ENCODE measurements around the gene AP1G2. TPM values are rescaled to one million over a fixed set of nuclear protein-coding genes. Genes with fewer than 3 reads are reported as not detected.
"Not testable (repeated sequence)": the region's sequence is repeated elsewhere in the genome, so short reads cannot be mapped to it uniquely, and the experiment has no call there.

Gene AP1G2
- total and polyA plus RNA-seq, 8 donors: 39.1 to 531 (median 189) TPM

DNA sequence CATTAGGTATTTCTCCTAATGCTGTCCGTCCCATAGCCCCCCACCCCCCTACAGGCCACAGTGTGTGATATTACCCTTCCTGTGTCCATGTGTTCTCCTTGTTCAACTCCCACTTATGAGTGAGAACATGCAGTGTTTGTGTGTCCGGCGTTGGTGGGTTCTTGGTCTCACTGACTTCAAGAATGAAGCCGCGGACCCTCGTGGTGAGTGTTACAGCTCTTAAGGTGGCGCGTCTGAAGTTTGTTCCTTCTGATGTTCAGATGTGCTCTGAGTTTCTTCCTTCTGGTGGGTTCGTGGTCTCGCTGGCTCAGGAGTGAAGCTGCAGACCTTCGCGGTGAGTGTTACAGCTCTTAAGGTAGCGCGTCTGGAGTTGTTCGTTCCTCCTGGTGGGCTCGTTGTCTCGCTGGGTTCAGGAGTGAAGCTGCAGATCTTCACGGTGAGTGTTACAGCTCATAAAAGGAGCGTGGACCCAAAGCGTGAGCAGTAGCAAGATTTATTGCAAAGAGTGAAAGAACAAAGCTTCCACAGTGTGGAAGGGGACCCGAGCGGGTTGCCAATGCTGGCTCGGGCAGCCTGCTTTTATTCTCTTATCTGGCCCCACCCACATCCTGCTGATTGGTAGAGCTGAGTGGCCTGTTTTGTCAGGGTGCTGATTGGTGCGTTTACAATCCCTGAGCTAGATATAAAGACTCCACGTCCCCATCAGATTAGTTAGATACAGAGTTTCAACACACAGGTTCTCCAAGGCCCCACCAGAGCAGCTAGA, 16.4 kb upstream of the AP1G2 start:
- H3K4me3 ChIP-seq; H3K27ac ChIP-seq; H3K9me3 ChIP-seq; H3K36me3 ChIP-seq; DNase-seq; H3K4me1 ChIP-seq; intact Hi-C loops (cut with DNase I; ENCODE audit: low total_unique reads): not testable (repeated sequence)
- WGBS, 5 donors: 80 to 83% (median 82%) methylated on average over 24 to 25 of the region's 25 CpGs
- peaks cover 0 to 45% (median 0%) of the 10 kb centered on the region in 3 donors for H3K27me3 ChIP-seq

DNA sequence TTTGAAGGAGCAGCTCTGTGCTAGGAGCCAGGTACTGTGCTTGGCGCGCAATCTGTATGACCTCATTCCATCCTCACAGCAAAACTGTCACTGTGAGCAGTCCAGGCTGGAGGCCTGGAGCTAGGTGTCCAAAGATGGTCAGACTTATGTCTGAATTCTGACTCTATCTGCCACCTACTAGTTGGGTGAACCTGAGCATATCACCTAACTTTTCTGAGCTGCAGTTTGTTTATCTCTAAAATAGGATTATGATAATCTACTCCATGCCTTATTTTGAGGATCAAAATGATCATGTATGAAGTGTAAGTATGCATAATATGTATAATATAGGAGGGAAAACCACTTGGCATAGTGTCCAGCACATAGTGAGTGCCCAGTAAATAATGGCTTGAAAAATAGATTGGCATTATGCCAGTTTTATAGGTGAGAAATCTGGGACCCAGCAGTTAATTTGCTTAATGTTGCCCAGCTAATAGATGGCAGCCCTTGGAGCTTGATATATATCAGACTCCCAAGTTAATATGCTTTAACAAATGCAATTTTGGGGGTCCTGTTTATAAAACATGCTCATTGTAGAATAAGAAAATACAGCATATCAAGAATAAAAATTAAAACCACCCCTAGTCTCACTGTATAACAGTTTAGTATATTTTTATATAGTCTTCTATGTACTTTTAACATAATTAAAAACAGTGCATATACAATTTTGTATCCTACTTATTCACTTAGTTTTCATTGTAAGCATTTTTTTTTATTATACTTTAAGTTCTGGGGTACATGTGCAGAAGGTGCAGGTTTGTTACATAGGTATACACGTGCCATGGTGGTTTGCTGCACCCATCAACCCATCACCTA, 15.5 kb upstream of the AP1G2 start:
- WGBS, 5 donors: 83 to 94% (median 90%) methylated on average over 3 of the region's 3 CpGs

DNA sequence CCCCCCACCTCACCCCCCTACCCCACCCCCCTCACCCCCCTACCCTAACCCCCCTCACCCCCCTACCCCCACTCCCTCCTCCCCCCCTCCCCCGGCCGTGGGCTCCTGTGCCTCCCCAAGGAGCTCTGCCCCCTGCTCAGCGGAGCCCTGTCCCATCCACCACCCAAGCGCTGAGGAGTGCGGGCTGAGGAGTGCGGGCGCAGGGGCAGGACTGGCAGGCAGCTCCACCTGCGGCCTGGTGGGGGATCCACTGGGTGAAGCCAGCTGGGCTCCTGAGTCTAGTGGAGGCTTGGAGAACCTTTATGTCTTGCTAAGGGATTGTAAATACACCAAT, 13.3 kb upstream of the AP1G2 start:
- peak in 1 of 2 donors; percentile 4 for DNase-seq
- H3K27me3 ChIP-seq: peaks cover 16 to 75% (median 30%) of the 10 kb centered on the region in 3 donors
- no peak overlapping the region for H3K27ac ChIP-seq
- TF ChIP-seq EP300 (IDR thresholded peaks at IDR 0.05): no peak
- TF ChIP-seq POLR2AphosphoS5 (IDR thresholded peaks at IDR 0.05): no peak
- TF ChIP-seq, protein P1, sequence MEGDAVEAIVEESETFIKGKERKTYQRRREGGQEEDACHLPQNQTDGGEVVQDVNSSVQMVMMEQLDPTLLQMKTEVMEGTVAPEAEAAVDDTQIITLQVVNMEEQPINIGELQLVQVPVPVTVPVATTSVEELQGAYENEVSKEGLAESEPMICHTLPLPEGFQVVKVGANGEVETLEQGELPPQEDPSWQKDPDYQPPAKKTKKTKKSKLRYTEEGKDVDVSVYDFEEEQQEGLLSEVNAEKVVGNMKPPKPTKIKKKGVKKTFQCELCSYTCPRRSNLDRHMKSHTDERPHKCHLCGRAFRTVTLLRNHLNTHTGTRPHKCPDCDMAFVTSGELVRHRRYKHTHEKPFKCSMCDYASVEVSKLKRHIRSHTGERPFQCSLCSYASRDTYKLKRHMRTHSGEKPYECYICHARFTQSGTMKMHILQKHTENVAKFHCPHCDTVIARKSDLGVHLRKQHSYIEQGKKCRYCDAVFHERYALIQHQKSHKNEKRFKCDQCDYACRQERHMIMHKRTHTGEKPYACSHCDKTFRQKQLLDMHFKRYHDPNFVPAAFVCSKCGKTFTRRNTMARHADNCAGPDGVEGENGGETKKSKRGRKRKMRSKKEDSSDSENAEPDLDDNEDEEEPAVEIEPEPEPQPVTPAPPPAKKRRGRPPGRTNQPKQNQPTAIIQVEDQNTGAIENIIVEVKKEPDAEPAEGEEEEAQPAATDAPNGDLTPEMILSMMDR (IDR thresholded peaks at IDR 0.05): no peak
- no peak for TF ChIP-seq POLR2A (IDR thresholded peaks at IDR 0.05)
- no peaks in the 10 kb centered on the region for H3K36me3 ChIP-seq
- intact Hi-C loops (cut with DNase I; ENCODE audit: low total_unique reads): no loop called here
- H3K9me3 ChIP-seq: no peaks in the 10 kb centered on the region
- H3K4me3 ChIP-seq: no peak overlapping the region
- WGBS, 5 donors: 86 to 95% (median 91%) methylated on average over 3 to 8 of the region's 8 CpGs
- H3K4me1 ChIP-seq: peaks cover 19 to 28% (median 23%) of the 10 kb centered on the region in 4 donors

More for the DNA sequence above, 15.5 kb upstream of the AP1G2 start:
- Histone ChIP-seq H3K27me3 (peaks cover 0 to 53% (median 8%) of the 10 kb centered on the region in 3 donors), H3K9me3 (no peaks in the 10 kb centered on the region), H3K4me1 (peaks cover 0 to 6% (median 1%) of the 10 kb centered on the region in 4 donors), H3K36me3 (no peaks in the 10 kb centered on the region), H3K4me3 (no peak overlapping the region), H3K27ac (no peak overlapping the region)
- TF ChIP-seq EP300 (IDR thresholded peaks at IDR 0.05) (no peak), POLR2A (IDR thresholded peaks at IDR 0.05) (no peak), POLR2AphosphoS5 (IDR thresholded peaks at IDR 0.05) (no peak)
- TF ChIP-seq, protein P1 (IDR thresholded peaks at IDR 0.05): no peak
- intact Hi-C loops (cut with DNase I; ENCODE audit: low total_unique reads): no loop called here
- DNase-seq: peak in 1 of 2 donors; percentile 9

GRCh38 chr14:23580152-23580926, 12.7 kb upstream of the AP1G2 start:
- H3K27me3 ChIP-seq: peaks cover 22 to 80% (median 36%) of the 10 kb centered on the region in 3 donors
- WGBS, 5 donors: 84 to 95% (median 88%) methylated on average over 14 to 24 of the region's 24 CpGs
- H3K27ac ChIP-seq: no peak overlapping the region
- H3K9me3 ChIP-seq: no peaks in the 10 kb centered on the region
- intact Hi-C loops (cut with DNase I; ENCODE audit: low total_unique reads): no loop called here
- H3K36me3 ChIP-seq: no peaks in the 10 kb centered on the region
- peak in 1 of 2 donors; percentile 21 for DNase-seq
- H3K4me1 ChIP-seq: peaks cover 23 to 30% (median 26%) of the 10 kb centered on the region in 4 donors
- no peak overlapping the region for H3K4me3 ChIP-seq
- TF ChIP-seq POLR2AphosphoS5 (IDR thresholded peaks at IDR 0.05) (no peak), POLR2A (IDR thresholded peaks at IDR 0.05) (no peak), EP300 (IDR thresholded peaks at IDR 0.05) (no peak)
- TF ChIP-seq, protein P1 (IDR thresholded peaks at IDR 0.05): no peak
